ENCODE data around the gene UCK1.

UCK1 gene

DNA sequence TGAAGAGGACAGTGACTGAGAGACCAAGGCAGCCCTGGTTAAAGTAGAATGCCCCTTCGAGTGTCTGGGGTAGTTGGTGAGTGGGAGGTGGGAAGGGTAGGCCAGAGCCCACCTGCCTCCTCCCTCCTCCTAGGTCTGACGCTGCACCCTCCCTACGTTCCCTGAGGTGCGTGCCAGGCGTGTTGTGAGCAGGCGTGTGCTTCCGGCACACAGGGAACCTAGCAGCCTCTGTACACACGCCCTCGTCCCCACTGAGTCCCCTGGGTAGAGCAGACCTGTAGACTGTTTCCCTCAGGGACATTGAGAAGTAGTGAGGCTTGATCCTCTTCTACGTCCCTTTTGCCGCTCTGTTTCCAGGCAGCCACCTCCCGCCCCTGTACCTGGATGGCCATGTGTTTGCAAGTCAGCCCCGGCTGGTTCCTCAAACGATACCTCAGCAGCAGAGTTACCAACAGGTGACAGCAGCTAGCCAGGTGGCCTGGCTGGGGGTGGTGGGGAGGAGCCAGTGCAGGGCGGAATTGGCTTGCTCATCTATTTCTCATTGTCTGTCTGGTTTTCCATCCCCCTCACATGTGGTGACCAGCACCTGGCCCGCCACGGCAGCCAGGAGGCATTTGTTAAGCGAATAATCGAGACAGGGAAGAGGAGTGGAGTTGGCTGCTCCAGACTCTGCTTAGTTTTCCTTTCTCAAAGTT is 45.2 kb downstream of the UCK1 start:
- Histone ChIP-seq H3K4me1 (ENCODE audit: control insufficient read depth in 2 of 2, insufficient read depth in 1 of 2, low read depth in 1 of 2, low read length in 2 of 2) (no peaks in the 10 kb centered on the region), H3K27me3 (ENCODE audit: control insufficient read depth in 3 of 3, insufficient read depth in 3 of 3, low read depth in 1 of 3, low read length in 3 of 3) (no peaks in the 10 kb centered on the region), H3K27ac (replicated peaks; ENCODE audit: low read length) (no peak overlapping the region), H3K18ac (ENCODE audit: low read length) (no peak overlapping the region), H3K9me3 (replicated peaks in 1 of 2; ENCODE audit: control insufficient read depth in 2 of 2, insufficient read depth in 1 of 2, low read depth in 1 of 2, low read length in 2 of 2) (no peaks in the 10 kb centered on the region), H4K8ac (ENCODE audit: low read depth, low read length) (no peak overlapping the region), H4K91ac (ENCODE audit: low read depth, low read length, poor library complexity) (no peak overlapping the region), H3K36me3 (replicated peaks in 1 of 2; ENCODE audit: control insufficient read depth in 2 of 2, insufficient read depth in 2 of 2, low read length in 2 of 2) (peaks cover 91 to 99% of the 10 kb centered on the region in 2 donors), H2AK5ac (ENCODE audit: low read depth, low read length) (no peak overlapping the region), H3K23ac (ENCODE audit: low read depth, low read length, poor library complexity) (peak overlapping the region; percentile 52), H2BK15ac (ENCODE audit: low read length) (no peak overlapping the region), H3K4me3 (ENCODE audit: low read length in 2 of 2) (no peak overlapping the region), H3K4me2 (ENCODE audit: insufficient read depth, low read length, poor library complexity, severe bottlenecking) (no peak overlapping the region), H3K14ac (ENCODE audit: low read length) (peak overlapping the region; percentile 49), H2AFZ (ENCODE audit: low read length) (no peak overlapping the region), H3K9ac (ENCODE audit: low read depth, low read length, poor library complexity) (peak overlapping the region; percentile 1), H3K4ac (ENCODE audit: low read length) (no peak overlapping the region), H2BK5ac (ENCODE audit: low read length) (no peak overlapping the region), H2BK120ac (ENCODE audit: low read depth, low read length) (no peak overlapping the region), H2BK12ac (ENCODE audit: low read length) (no peak overlapping the region), H3K79me1 (ENCODE audit: low read depth, low read length) (peaks cover 22% of the 10 kb centered on the region)
- no peak for DNase-seq (ENCODE audit: low spot score)
- no CpG with 5 or more reads among the region's 19 CpGs for WGBS, 2 donors (ENCODE audit: extremely low coverage in 2 of 2, insufficient read length in 2 of 2, insufficient replicate concordance in 1 of 2)

DNA sequence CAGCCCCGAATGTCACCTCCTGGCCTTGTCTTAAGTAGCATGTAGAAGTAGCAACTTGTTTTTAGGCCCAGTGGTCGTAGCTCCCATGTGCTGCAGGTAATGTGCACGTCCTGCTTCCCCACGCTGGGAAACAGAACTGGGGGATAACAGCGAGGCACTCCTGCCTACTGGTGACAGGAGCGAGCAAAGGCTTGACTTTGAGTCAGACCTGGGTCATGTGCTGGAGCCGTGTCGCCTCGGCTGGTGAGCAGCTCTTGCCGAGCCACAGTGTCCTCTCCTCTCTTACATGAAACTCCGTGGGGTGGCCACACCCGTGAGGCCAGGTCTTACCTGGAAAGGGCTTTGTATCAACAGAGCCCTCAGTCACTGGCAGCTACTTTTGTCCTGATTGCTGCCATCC is 45.9 kb downstream of the UCK1 start:
- Histone ChIP-seq H2BK120ac (ENCODE audit: low read depth, low read length) (no peak overlapping the region), H4K91ac (ENCODE audit: low read depth, low read length, poor library complexity) (no peak overlapping the region), H3K9ac (ENCODE audit: low read depth, low read length, poor library complexity) (peak overlapping the region; percentile 39), H3K36me3 (replicated peaks in 1 of 2; ENCODE audit: control insufficient read depth in 2 of 2, insufficient read depth in 2 of 2, low read length in 2 of 2) (peaks cover 91 to 99% of the 10 kb centered on the region in 2 donors), H3K4me3 (ENCODE audit: low read length in 2 of 2) (no peak overlapping the region), H3K4ac (ENCODE audit: low read length) (no peak overlapping the region), H3K23ac (ENCODE audit: low read depth, low read length, poor library complexity) (no peak overlapping the region), H3K79me1 (ENCODE audit: low read depth, low read length) (peaks cover 22% of the 10 kb centered on the region), H2BK5ac (ENCODE audit: low read length) (no peak overlapping the region), H3K14ac (ENCODE audit: low read length) (no peak overlapping the region), H2AK5ac (ENCODE audit: low read depth, low read length) (no peak overlapping the region), H3K9me3 (replicated peaks in 1 of 2; ENCODE audit: control insufficient read depth in 2 of 2, insufficient read depth in 1 of 2, low read depth in 1 of 2, low read length in 2 of 2) (no peaks in the 10 kb centered on the region), H2BK12ac (ENCODE audit: low read length) (no peak overlapping the region), H3K27me3 (ENCODE audit: control insufficient read depth in 3 of 3, insufficient read depth in 3 of 3, low read depth in 1 of 3, low read length in 3 of 3) (no peaks in the 10 kb centered on the region), H4K8ac (ENCODE audit: low read depth, low read length) (no peak overlapping the region), H3K4me1 (ENCODE audit: control insufficient read depth in 2 of 2, insufficient read depth in 1 of 2, low read depth in 1 of 2, low read length in 2 of 2) (no peaks in the 10 kb centered on the region), H2AFZ (ENCODE audit: low read length) (no peak overlapping the region), H3K18ac (ENCODE audit: low read length) (no peak overlapping the region), H2BK15ac (ENCODE audit: low read length) (no peak overlapping the region), H3K27ac (replicated peaks; ENCODE audit: low read length) (no peak overlapping the region), H3K4me2 (ENCODE audit: insufficient read depth, low read length, poor library complexity, severe bottlenecking) (no peak overlapping the region)
- WGBS, 2 donors (ENCODE audit: extremely low coverage in 2 of 2, insufficient read length in 2 of 2, insufficient replicate concordance in 1 of 2), result no CpG with 5 or more reads among the region's 12 CpGs
- DNase-seq (ENCODE audit: low spot score), result no peak

GRCh38 chr9:131484560-131485185 is 46.4 kb downstream of the UCK1 start:
- no peak overlapping the region for H3K27ac ChIP-seq (replicated peaks; ENCODE audit: low read length)
- H3K36me3 ChIP-seq (replicated peaks in 1 of 2; ENCODE audit: control insufficient read depth in 2 of 2, insufficient read depth in 2 of 2, low read length in 2 of 2), result peaks cover 90 to 99% of the 10 kb centered on the region in 2 donors
- no peak overlapping the region for H2AFZ ChIP-seq (ENCODE audit: low read length)
- no peak for DNase-seq (ENCODE audit: low spot score)
- no peaks in the 10 kb centered on the region for H3K9me3 ChIP-seq (replicated peaks in 1 of 2; ENCODE audit: control insufficient read depth in 2 of 2, insufficient read depth in 1 of 2, low read depth in 1 of 2, low read length in 2 of 2)
- no peak overlapping the region for H3K4me3 ChIP-seq (ENCODE audit: low read length in 2 of 2)
- H3K79me1 ChIP-seq (ENCODE audit: low read depth, low read length), result peaks cover 22% of the 10 kb centered on the region
- H2BK15ac ChIP-seq (ENCODE audit: low read length), result no peak overlapping the region
- no peaks in the 10 kb centered on the region for H3K27me3 ChIP-seq (ENCODE audit: control insufficient read depth in 3 of 3, insufficient read depth in 3 of 3, low read depth in 1 of 3, low read length in 3 of 3)
- no CpG with 5 or more reads among the region's 15 CpGs for WGBS, 2 donors (ENCODE audit: extremely low coverage in 2 of 2, insufficient read length in 2 of 2, insufficient replicate concordance in 1 of 2)
- H3K4me2 ChIP-seq (ENCODE audit: insufficient read depth, low read length, poor library complexity, severe bottlenecking), result no peak overlapping the region
- no peak overlapping the region for H3K4ac ChIP-seq (ENCODE audit: low read length)
- H2BK12ac ChIP-seq (ENCODE audit: low read length), result no peak overlapping the region
- no peak overlapping the region for H4K91ac ChIP-seq (ENCODE audit: low read depth, low read length, poor library complexity)
- no peak overlapping the region for H3K14ac ChIP-seq (ENCODE audit: low read length)
- no peak overlapping the region for H2AK5ac ChIP-seq (ENCODE audit: low read depth, low read length)
- no peak overlapping the region for H3K23ac ChIP-seq (ENCODE audit: low read depth, low read length, poor library complexity)
- no peak overlapping the region for H3K18ac ChIP-seq (ENCODE audit: low read length)
- H3K4me1 ChIP-seq (ENCODE audit: control insufficient read depth in 2 of 2, insufficient read depth in 1 of 2, low read depth in 1 of 2, low read length in 2 of 2), result no peaks in the 10 kb centered on the region
- H4K8ac ChIP-seq (ENCODE audit: low read depth, low read length), result no peak overlapping the region
- H3K9ac ChIP-seq (ENCODE audit: low read depth, low read length, poor library complexity), result no peak overlapping the region
- H2BK120ac ChIP-seq (ENCODE audit: low read depth, low read length), result no peak overlapping the region
- H2BK5ac ChIP-seq (ENCODE audit: low read length), result no peak overlapping the region

DNA sequence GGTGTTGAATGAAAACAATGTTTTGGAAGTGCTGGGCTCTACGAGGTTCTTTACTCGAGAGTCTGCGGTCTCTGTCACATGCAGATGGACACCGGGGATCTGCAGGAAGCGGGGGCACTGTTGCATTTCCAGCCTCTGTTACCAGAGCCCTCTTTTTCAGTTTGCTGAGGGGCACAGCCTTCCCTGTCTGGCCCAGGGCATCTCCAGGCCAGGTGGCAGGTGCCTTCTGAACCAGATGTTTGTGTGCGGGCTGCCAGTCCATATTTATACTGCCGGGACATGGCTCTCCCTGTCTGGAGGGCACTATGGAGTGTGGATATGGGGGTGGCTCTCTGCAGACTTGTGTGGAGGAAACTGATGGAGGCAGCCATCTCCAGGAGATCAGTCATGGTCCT is 47.0 kb downstream of the UCK1 start:
- H3K36me3 ChIP-seq (replicated peaks in 1 of 2; ENCODE audit: control insufficient read depth in 2 of 2, insufficient read depth in 2 of 2, low read length in 2 of 2), result peaks cover 91 to 99% of the 10 kb centered on the region in 2 donors

More for the DNA sequence above, 47.0 kb downstream of the UCK1 start:
- no peak overlapping the region for H2AFZ ChIP-seq (ENCODE audit: low read length)
- no peak overlapping the region for H4K8ac ChIP-seq (ENCODE audit: low read depth, low read length)
- H3K18ac ChIP-seq (ENCODE audit: low read length), result no peak overlapping the region
- no peak overlapping the region for H3K4me2 ChIP-seq (ENCODE audit: insufficient read depth, low read length, poor library complexity, severe bottlenecking)
- H3K9me3 ChIP-seq (replicated peaks in 1 of 2; ENCODE audit: control insufficient read depth in 2 of 2, insufficient read depth in 1 of 2, low read depth in 1 of 2, low read length in 2 of 2), result no peaks in the 10 kb centered on the region
- WGBS, 2 donors (ENCODE audit: extremely low coverage in 2 of 2, insufficient read length in 2 of 2, insufficient replicate concordance in 1 of 2), result no CpG with 5 or more reads among the region's 7 CpGs
- no peaks in the 10 kb centered on the region for H3K27me3 ChIP-seq (ENCODE audit: control insufficient read depth in 3 of 3, insufficient read depth in 3 of 3, low read depth in 1 of 3, low read length in 3 of 3)
- H3K4ac ChIP-seq (ENCODE audit: low read length), result no peak overlapping the region
- H3K27ac ChIP-seq (replicated peaks; ENCODE audit: low read length), result no peak overlapping the region
- no peak overlapping the region for H3K14ac ChIP-seq (ENCODE audit: low read length)
- no peaks in the 10 kb centered on the region for H3K4me1 ChIP-seq (ENCODE audit: control insufficient read depth in 2 of 2, insufficient read depth in 1 of 2, low read depth in 1 of 2, low read length in 2 of 2)
- H3K4me3 ChIP-seq (ENCODE audit: low read length in 2 of 2), result no peak overlapping the region
- no peak overlapping the region for H2AK5ac ChIP-seq (ENCODE audit: low read depth, low read length)
- peak overlapping the region; percentile 31 for H3K9ac ChIP-seq (ENCODE audit: low read depth, low read length, poor library complexity)
- H3K79me1 ChIP-seq (ENCODE audit: low read depth, low read length), result peaks cover 22% of the 10 kb centered on the region
- H2BK15ac ChIP-seq (ENCODE audit: low read length), result no peak overlapping the region
- H2BK120ac ChIP-seq (ENCODE audit: low read depth, low read length), result no peak overlapping the region
- H2BK5ac ChIP-seq (ENCODE audit: low read length), result no peak overlapping the region
- H3K23ac ChIP-seq (ENCODE audit: low read depth, low read length, poor library complexity), result no peak overlapping the region
- H4K91ac ChIP-seq (ENCODE audit: low read depth, low read length, poor library complexity), result no peak overlapping the region
- no peak for DNase-seq (ENCODE audit: low spot score)
- H2BK12ac ChIP-seq (ENCODE audit: low read length), result no peak overlapping the region
